ENCODE measurements around the gene PBXIP1. TPM values are rescaled to one million over a fixed set of nuclear protein-coding genes. Genes with fewer than 3 reads are reported as not detected.
"Not testable (repeated sequence)": the region's sequence is repeated elsewhere in the genome, so short reads cannot be mapped to it uniquely, and the experiment has no call there.

PBXIP1 gene
- total RNA-seq, 1 donor from 2014 or later, result 23.7 TPM

- H3K27me3 ChIP-seq (ENCODE audit: control insufficient read depth, insufficient read depth, low read length), result no peaks in the 10 kb centered on the region
- no peak for TF ChIP-seq CTCF (IDR thresholded peaks at IDR 0.05; ENCODE audit: insufficient read depth, low read length, severe bottlenecking)
- no peaks in the 10 kb centered on the region for H3K36me3 ChIP-seq (ENCODE audit: control insufficient read depth, insufficient read depth, low read length)
- FAIRE-seq (no peak), DNase-seq (ENCODE audit: low read depth) (no peak)
- no peak overlapping the region for H3K4me3 ChIP-seq (ENCODE audit: low read depth, low read length)
These were observed 42.6 kb downstream of the PBXIP1 start for GRCh38 chr1:154913273-154913672.

DNA sequence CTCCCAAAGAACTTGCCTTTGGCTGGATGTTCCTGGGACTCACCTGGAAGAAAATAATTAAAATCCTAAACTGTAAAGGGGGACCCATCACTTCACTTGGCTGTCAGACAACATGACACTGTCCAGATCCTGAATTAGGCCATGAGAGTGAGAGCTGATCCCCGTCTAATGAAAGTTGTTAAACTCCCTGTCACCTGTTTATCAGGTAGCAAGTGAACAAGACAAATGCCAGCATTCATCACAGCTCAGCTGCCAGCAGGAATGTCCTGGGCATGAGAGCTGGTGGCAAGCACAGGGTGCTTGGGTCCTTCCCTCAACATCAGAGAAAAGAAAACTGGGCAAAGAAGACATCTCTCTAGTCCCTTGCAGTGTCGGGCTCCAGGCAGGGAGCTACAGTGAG lies 43.1 kb downstream of the PBXIP1 start:
- H3K27me3 ChIP-seq (ENCODE audit: control insufficient read depth, insufficient read depth, low read length), result no peaks in the 10 kb centered on the region
- FAIRE-seq (no peak), DNase-seq (ENCODE audit: low read depth) (no peak)
- no peaks in the 10 kb centered on the region for H3K36me3 ChIP-seq (ENCODE audit: control insufficient read depth, insufficient read depth, low read length)
- no peak overlapping the region for H3K4me3 ChIP-seq (ENCODE audit: low read depth, low read length)
- TF ChIP-seq CTCF (IDR thresholded peaks at IDR 0.05; ENCODE audit: insufficient read depth, low read length, severe bottlenecking), result no peak

- Histone ChIP-seq H3K4me3 (ENCODE audit: low read depth, low read length) (no peak overlapping the region), H3K36me3 (ENCODE audit: control insufficient read depth, insufficient read depth, low read length) (no peaks in the 10 kb centered on the region), H3K27me3 (ENCODE audit: control insufficient read depth, insufficient read depth, low read length) (no peaks in the 10 kb centered on the region)
- DNase-seq (ENCODE audit: low read depth), result no peak
- peak; percentile 60 for FAIRE-seq
- no peak for TF ChIP-seq CTCF (IDR thresholded peaks at IDR 0.05; ENCODE audit: insufficient read depth, low read length, severe bottlenecking)
These were observed 44.0 kb downstream of the PBXIP1 start for GRCh38 chr1:154911691-154912550.

- Histone ChIP-seq H3K4me3 (ENCODE audit: low read depth, low read length) (no peak overlapping the region), H3K36me3 (ENCODE audit: control insufficient read depth, insufficient read depth, low read length) (no peaks in the 10 kb centered on the region), H3K27me3 (ENCODE audit: control insufficient read depth, insufficient read depth, low read length) (no peaks in the 10 kb centered on the region)
- DNase-seq (ENCODE audit: low read depth) (peak; percentile 44), FAIRE-seq (peak; percentile 52)
- no peak for TF ChIP-seq CTCF (IDR thresholded peaks at IDR 0.05; ENCODE audit: insufficient read depth, low read length, severe bottlenecking)
These were observed 45.0 kb downstream of the PBXIP1 start for GRCh38 chr1:154910851-154911250.

GRCh38 chr1:154908937-154909336 lies 47.0 kb downstream of the PBXIP1 start:
- H3K27me3 ChIP-seq (ENCODE audit: control insufficient read depth, insufficient read depth, low read length), result no peaks in the 10 kb centered on the region
- H3K36me3 ChIP-seq (ENCODE audit: control insufficient read depth, insufficient read depth, low read length), result no peaks in the 10 kb centered on the region
- DNase-seq (ENCODE audit: low read depth) (no peak), FAIRE-seq (peak; percentile 23)
- TF ChIP-seq CTCF (IDR thresholded peaks at IDR 0.05; ENCODE audit: insufficient read depth, low read length, severe bottlenecking), result no peak
- H3K4me3 ChIP-seq (ENCODE audit: low read depth, low read length), result no peak overlapping the region

GRCh38 chr1:154908129-154908528 lies 47.8 kb downstream of the PBXIP1 start:
- not testable (repeated sequence) for FAIRE-seq; H3K36me3 ChIP-seq (ENCODE audit: control insufficient read depth, insufficient read depth, low read length); H3K4me3 ChIP-seq (ENCODE audit: low read depth, low read length); DNase-seq (ENCODE audit: low read depth); H3K27me3 ChIP-seq (ENCODE audit: control insufficient read depth, insufficient read depth, low read length)
